ENCODE results near the gene BIRC6.
A peak's percentile ranks its signal among the peaks of the same experiment; 100 is the strongest.
"Not testable (repeated sequence)": the region's sequence is repeated elsewhere in the genome, so short reads cannot be mapped to it uniquely, and the experiment has no call there.

The BIRC6 gene

DNA sequence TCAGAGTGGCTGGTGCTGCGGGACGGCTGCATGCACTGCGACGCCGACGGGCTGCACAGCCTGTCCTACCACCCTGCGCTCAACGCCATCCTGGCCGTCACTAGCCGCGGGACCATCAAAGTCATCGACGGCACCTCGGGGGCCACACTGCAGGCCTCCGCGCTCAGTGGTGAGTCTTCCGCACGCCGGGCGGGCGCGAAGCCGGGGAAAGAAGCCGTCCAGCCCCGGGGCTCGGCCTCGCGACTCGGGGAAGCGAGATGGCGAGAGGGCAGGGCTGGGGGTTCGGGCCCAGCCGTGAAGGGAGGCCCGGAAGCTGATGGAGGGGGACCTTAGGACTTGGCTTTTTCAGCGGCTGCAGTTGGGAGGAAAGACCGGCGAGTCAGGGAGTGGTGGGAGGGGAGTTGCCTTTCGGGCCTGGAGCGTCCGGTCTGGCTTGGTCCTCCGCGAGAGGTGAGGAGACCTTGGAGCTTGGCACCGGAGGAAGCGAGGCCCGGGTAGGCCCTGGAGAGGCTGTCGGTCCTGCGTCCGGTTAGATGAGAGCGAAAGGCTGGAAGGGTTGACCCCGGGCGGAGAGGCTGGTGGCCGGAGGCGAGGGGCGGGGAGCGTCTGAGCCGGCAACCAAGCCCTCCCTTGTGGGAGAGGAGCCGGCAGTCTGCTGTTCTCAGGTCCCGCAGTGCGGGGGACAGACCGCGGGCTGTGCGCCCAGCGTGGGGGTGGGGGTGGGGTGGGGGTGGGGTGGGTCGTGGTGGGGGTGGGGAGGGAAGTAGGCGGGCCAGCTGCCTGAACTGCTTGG is 691 bp downstream of the BIRC6 start:
- peak overlapping the region; percentile 90 to 98 for H3K9ac ChIP-seq (ENCODE audit: low read depth in 1 of 2, low read length in 2 of 2)
- peak overlapping the region; percentile 91 to 99 for H3K4me3 ChIP-seq (ENCODE audit: low read depth in 1 of 2, low read length in 2 of 2)
- H3K9me3 ChIP-seq (ENCODE audit: control insufficient read depth in 1 of 2, low read length in 2 of 2) = no peaks in the 10 kb centered on the region
- H3K27ac ChIP-seq (ENCODE audit: low read depth, low read length) = peak overlapping the region; percentile 98
- H3K27me3 ChIP-seq (ENCODE audit: control insufficient read depth in 1 of 2, insufficient read depth in 2 of 2, low read length in 2 of 2) = no peaks in the 10 kb centered on the region
- peaks cover 0 to 5% of the 10 kb centered on the region in 2 donors for H3K36me3 ChIP-seq (ENCODE audit: control insufficient read depth in 1 of 2, insufficient read depth in 2 of 2, low read length in 2 of 2)
- H3K4me1 ChIP-seq (ENCODE audit: control insufficient read depth in 1 of 2, insufficient read depth in 2 of 2, low read length in 2 of 2) = peaks cover 18 to 30% of the 10 kb centered on the region in 2 donors

DNA sequence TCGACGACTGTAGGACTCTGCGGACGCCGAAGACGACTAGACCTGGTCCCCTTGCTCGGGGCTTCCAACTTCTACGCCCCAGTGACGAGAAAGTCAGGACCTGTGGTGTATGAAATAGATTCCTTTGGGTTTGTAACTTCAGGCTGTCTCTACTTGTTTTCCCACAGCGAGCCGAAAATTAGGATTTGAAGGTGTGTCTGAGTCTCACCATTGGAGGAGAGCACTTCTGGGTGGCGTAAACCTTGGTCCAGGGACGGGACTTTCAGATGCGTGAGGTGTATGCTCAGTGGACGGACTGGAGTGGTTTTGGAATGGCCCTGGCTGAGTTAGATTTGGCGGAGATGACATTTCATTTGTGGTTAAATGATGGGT is 1.3 kb downstream of the BIRC6 start:
- Histone ChIP-seq H3K27ac (ENCODE audit: low read depth, low read length) (no peak overlapping the region), H3K4me3 (ENCODE audit: low read depth in 1 of 2, low read length in 2 of 2) (peak overlapping the region; percentile 91 to 99), H3K9me3 (ENCODE audit: control insufficient read depth in 1 of 2, low read length in 2 of 2) (no peaks in the 10 kb centered on the region), H3K9ac (ENCODE audit: low read depth in 1 of 2, low read length in 2 of 2) (peak overlapping the region; percentile 75 to 90), H3K27me3 (ENCODE audit: control insufficient read depth in 1 of 2, insufficient read depth in 2 of 2, low read length in 2 of 2) (no peaks in the 10 kb centered on the region), H3K36me3 (ENCODE audit: control insufficient read depth in 1 of 2, insufficient read depth in 2 of 2, low read length in 2 of 2) (peaks cover 0 to 5% of the 10 kb centered on the region in 2 donors), H3K4me1 (ENCODE audit: control insufficient read depth in 1 of 2, insufficient read depth in 2 of 2, low read length in 2 of 2) (peaks cover 18 to 33% of the 10 kb centered on the region in 2 donors)

DNA sequence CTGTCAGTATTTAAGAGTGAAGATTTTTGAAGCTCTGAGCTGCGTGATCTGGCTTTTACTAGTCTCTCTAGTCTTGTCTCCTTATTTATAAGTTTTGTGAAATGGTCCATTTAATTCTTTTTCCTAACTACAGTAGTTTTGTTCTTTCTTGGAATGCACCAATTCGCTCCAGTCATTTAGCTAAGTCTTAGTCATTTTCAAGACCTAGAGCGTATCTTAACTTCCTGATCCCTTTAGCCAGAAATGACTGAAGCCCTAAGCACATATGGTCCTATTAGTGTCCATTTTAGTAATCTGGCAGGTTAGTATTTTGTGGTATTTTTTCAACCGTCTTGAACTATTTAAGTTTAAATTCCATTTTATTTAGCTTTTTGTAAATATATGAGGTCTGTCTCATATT is 3.6 kb downstream of the BIRC6 start:
- Histone ChIP-seq H3K27ac (ENCODE audit: low read depth, low read length) (no peak overlapping the region), H3K4me3 (ENCODE audit: low read depth in 1 of 2, low read length in 2 of 2) (no peak overlapping the region), H3K9me3 (ENCODE audit: control insufficient read depth in 1 of 2, low read length in 2 of 2) (no peaks in the 10 kb centered on the region), H3K36me3 (ENCODE audit: control insufficient read depth in 1 of 2, insufficient read depth in 2 of 2, low read length in 2 of 2) (peaks cover 0 to 5% of the 10 kb centered on the region in 2 donors), H3K27me3 (ENCODE audit: control insufficient read depth in 1 of 2, insufficient read depth in 2 of 2, low read length in 2 of 2) (no peaks in the 10 kb centered on the region), H3K9ac (ENCODE audit: low read depth in 1 of 2, low read length in 2 of 2) (no peak overlapping the region), H3K4me1 (ENCODE audit: control insufficient read depth in 1 of 2, insufficient read depth in 2 of 2, low read length in 2 of 2) (peaks cover 32 to 44% of the 10 kb centered on the region in 2 donors)

DNA sequence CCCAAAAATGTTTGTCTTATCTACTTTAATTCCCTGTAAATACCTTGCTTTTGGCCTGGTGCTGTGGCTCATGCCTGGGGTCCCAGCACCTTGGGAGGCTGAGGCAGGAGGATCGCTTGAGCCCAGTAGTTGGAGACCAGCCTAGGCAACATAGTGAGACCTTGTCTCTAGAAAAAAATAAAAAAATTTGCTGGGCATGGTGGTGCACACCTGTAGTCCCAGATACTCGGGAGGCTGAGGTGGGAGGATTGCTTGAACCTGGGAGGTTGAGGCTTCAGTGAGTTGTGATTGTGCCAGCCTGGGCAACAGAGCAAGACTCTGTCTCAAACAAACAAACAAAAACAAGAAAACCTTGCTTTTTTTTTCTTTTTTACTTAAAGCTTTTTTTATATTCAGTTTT is 6.2 kb downstream of the BIRC6 start:
- not testable (repeated sequence) for H3K4me3 ChIP-seq (ENCODE audit: low read depth in 1 of 2, low read length in 2 of 2); H3K9ac ChIP-seq (ENCODE audit: low read depth in 1 of 2, low read length in 2 of 2); H3K27ac ChIP-seq (ENCODE audit: low read depth, low read length); H3K36me3 ChIP-seq (ENCODE audit: control insufficient read depth in 1 of 2, insufficient read depth in 2 of 2, low read length in 2 of 2); H3K9me3 ChIP-seq (ENCODE audit: control insufficient read depth in 1 of 2, low read length in 2 of 2); H3K27me3 ChIP-seq (ENCODE audit: control insufficient read depth in 1 of 2, insufficient read depth in 2 of 2, low read length in 2 of 2)
- peaks cover 32 to 40% of the 10 kb centered on the region in 2 donors for H3K4me1 ChIP-seq (ENCODE audit: control insufficient read depth in 1 of 2, insufficient read depth in 2 of 2, low read length in 2 of 2)

- H3K9ac ChIP-seq (ENCODE audit: low read depth in 1 of 2, low read length in 2 of 2) = peak overlapping the region in 1 of 2 donors; percentile 26
- peaks cover 0 to 5% of the 10 kb centered on the region in 2 donors for H3K36me3 ChIP-seq (ENCODE audit: control insufficient read depth in 1 of 2, insufficient read depth in 2 of 2, low read length in 2 of 2)
- H3K4me1 ChIP-seq (ENCODE audit: control insufficient read depth in 1 of 2, insufficient read depth in 2 of 2, low read length in 2 of 2) = peaks cover 28 to 34% of the 10 kb centered on the region in 2 donors
- H3K27me3 ChIP-seq (ENCODE audit: control insufficient read depth in 1 of 2, insufficient read depth in 2 of 2, low read length in 2 of 2) = no peaks in the 10 kb centered on the region
- H3K27ac ChIP-seq (ENCODE audit: low read depth, low read length) = no peak overlapping the region
- H3K9me3 ChIP-seq (ENCODE audit: control insufficient read depth in 1 of 2, low read length in 2 of 2) = no peaks in the 10 kb centered on the region
- H3K4me3 ChIP-seq (ENCODE audit: low read depth in 1 of 2, low read length in 2 of 2) = no peak overlapping the region
These were observed 6.8 kb downstream of the BIRC6 start for GRCh38 chr2:32363597-32363996.

DNA sequence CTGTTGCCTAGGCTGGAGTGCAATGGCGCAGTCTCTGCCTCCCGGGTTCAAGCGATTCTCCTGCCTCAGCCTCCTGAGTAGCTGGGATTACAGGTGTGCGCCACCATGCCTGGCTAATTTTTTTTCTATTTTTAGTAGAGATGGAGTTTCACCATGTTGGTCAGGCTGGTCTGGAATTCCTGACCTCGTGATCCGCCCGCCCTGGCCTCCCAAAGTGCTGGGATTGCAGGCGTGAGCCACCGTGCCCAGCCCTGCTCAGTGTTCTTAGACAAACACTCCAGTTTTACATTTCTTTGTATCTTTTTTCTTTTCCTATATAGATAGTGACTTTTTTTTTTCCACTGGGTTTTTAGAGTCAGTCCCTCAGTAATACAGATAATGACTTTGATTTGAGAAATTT is 7.5 kb downstream of the BIRC6 start:
- peaks cover 21 to 27% of the 10 kb centered on the region in 2 donors for H3K4me1 ChIP-seq (ENCODE audit: control insufficient read depth in 1 of 2, insufficient read depth in 2 of 2, low read length in 2 of 2)
- H3K9me3 ChIP-seq (ENCODE audit: control insufficient read depth in 1 of 2, low read length in 2 of 2); H3K27me3 ChIP-seq (ENCODE audit: control insufficient read depth in 1 of 2, insufficient read depth in 2 of 2, low read length in 2 of 2); H3K9ac ChIP-seq (ENCODE audit: low read depth in 1 of 2, low read length in 2 of 2); H3K27ac ChIP-seq (ENCODE audit: low read depth, low read length); H3K4me3 ChIP-seq (ENCODE audit: low read depth in 1 of 2, low read length in 2 of 2); H3K36me3 ChIP-seq (ENCODE audit: control insufficient read depth in 1 of 2, insufficient read depth in 2 of 2, low read length in 2 of 2): not testable (repeated sequence)

DNA sequence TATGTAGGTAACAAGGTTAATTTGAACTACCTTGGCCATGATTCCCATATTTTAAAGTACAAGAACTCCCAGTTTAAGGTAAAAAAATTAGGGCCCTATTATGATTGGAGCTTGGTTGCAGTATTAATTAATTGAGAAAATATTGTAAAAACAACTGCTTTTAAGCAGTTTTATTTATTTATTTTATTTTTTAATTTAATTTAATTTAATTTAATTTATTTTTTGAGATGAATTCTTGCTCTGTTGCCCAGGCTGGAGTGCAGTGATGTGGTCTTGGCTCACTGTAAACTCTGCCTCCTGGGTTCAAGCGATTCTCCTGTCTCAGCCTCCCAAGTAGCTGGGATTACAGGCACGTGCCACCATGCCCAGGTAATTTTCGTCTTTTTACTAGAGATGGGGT is 8.9 kb downstream of the BIRC6 start:
- not testable (repeated sequence) for H3K9ac ChIP-seq (ENCODE audit: low read depth in 1 of 2, low read length in 2 of 2); H3K27me3 ChIP-seq (ENCODE audit: control insufficient read depth in 1 of 2, insufficient read depth in 2 of 2, low read length in 2 of 2); H3K36me3 ChIP-seq (ENCODE audit: control insufficient read depth in 1 of 2, insufficient read depth in 2 of 2, low read length in 2 of 2); H3K9me3 ChIP-seq (ENCODE audit: control insufficient read depth in 1 of 2, low read length in 2 of 2); H3K4me3 ChIP-seq (ENCODE audit: low read depth in 1 of 2, low read length in 2 of 2); H3K27ac ChIP-seq (ENCODE audit: low read depth, low read length)
- H3K4me1 ChIP-seq (ENCODE audit: control insufficient read depth in 1 of 2, insufficient read depth in 2 of 2, low read length in 2 of 2) = peaks cover 14 to 16% of the 10 kb centered on the region in 2 donors

GRCh38 chr2:32366595-32366994 is 9.8 kb downstream of the BIRC6 start:
- H3K27ac ChIP-seq (ENCODE audit: low read depth, low read length) = no peak overlapping the region
- H3K9ac ChIP-seq (ENCODE audit: low read depth in 1 of 2, low read length in 2 of 2) = no peak overlapping the region
- peaks cover 13 to 14% of the 10 kb centered on the region in 2 donors for H3K4me1 ChIP-seq (ENCODE audit: control insufficient read depth in 1 of 2, insufficient read depth in 2 of 2, low read length in 2 of 2)
- H3K27me3 ChIP-seq (ENCODE audit: control insufficient read depth in 1 of 2, insufficient read depth in 2 of 2, low read length in 2 of 2) = no peaks in the 10 kb centered on the region
- H3K4me3 ChIP-seq (ENCODE audit: low read depth in 1 of 2, low read length in 2 of 2) = no peak overlapping the region
- H3K36me3 ChIP-seq (ENCODE audit: control insufficient read depth in 1 of 2, insufficient read depth in 2 of 2, low read length in 2 of 2) = no peaks in the 10 kb centered on the region
- no peaks in the 10 kb centered on the region for H3K9me3 ChIP-seq (ENCODE audit: control insufficient read depth in 1 of 2, low read length in 2 of 2)

GRCh38 chr2:32369222-32369621 is 12.4 kb downstream of the BIRC6 start:
- no peaks in the 10 kb centered on the region for H3K27me3 ChIP-seq (ENCODE audit: control insufficient read depth in 1 of 2, insufficient read depth in 2 of 2, low read length in 2 of 2)

GRCh38 chr2:32370942-32371341 is 14.1 kb downstream of the BIRC6 start:
- not testable (repeated sequence) for H3K9ac ChIP-seq (ENCODE audit: low read depth in 1 of 2, low read length in 2 of 2); H3K36me3 ChIP-seq (ENCODE audit: control insufficient read depth in 1 of 2, insufficient read depth in 2 of 2, low read length in 2 of 2); H3K4me3 ChIP-seq (ENCODE audit: low read depth in 1 of 2, low read length in 2 of 2); H3K27me3 ChIP-seq (ENCODE audit: control insufficient read depth in 1 of 2, insufficient read depth in 2 of 2, low read length in 2 of 2); H3K4me1 ChIP-seq (ENCODE audit: control insufficient read depth in 1 of 2, insufficient read depth in 2 of 2, low read length in 2 of 2); H3K9me3 ChIP-seq (ENCODE audit: control insufficient read depth in 1 of 2, low read length in 2 of 2); H3K27ac ChIP-seq (ENCODE audit: low read depth, low read length)

More at GRCh38 chr2:32369222-32369621, 12.4 kb downstream of the BIRC6 start:
- no peak overlapping the region for H3K9ac ChIP-seq (ENCODE audit: low read depth in 1 of 2, low read length in 2 of 2)
- no peak overlapping the region for H3K27ac ChIP-seq (ENCODE audit: low read depth, low read length)
- H3K4me1 ChIP-seq (ENCODE audit: control insufficient read depth in 1 of 2, insufficient read depth in 2 of 2, low read length in 2 of 2) = peaks cover 6 to 9% of the 10 kb centered on the region in 2 donors
- no peaks in the 10 kb centered on the region for H3K9me3 ChIP-seq (ENCODE audit: control insufficient read depth in 1 of 2, low read length in 2 of 2)
- peaks cover 0 to 9% of the 10 kb centered on the region in 2 donors for H3K36me3 ChIP-seq (ENCODE audit: control insufficient read depth in 1 of 2, insufficient read depth in 2 of 2, low read length in 2 of 2)
- no peak overlapping the region for H3K4me3 ChIP-seq (ENCODE audit: low read depth in 1 of 2, low read length in 2 of 2)

All from duodenal mucosa (tissue), 2 donors.